HG02588 (cell line): ENCODE data around the gene FAM210B.
A peak's percentile ranks its signal among the peaks of the same experiment; 100 is the strongest.
"Not testable (repeated sequence)": the region's sequence is repeated elsewhere in the genome, so short reads cannot be mapped to it uniquely, and the experiment has no call there.

Experiments used
- ATAC-seq: cut with Tn5 transposase; IDR thresholded peaks from one replicate; pipeline ENCODE4 v1.9.1; 2021; ENCODE audit warnings: mild to moderate bottlenecking, moderate library complexity; ENCODE audit not compliant: unreplicated experiment

Gene FAM210B

GRCh38 chr20:56358600-56359211 is at the start of gene FAM210B:
TSS of gene FAM210B (plus strand) at chr20:56358974. CDS start at chr20:56359006, 32 bp downstream.
- peak; percentile 99 for ATAC-seq

GRCh38 chr20:56316051-56316450 is 42.7 kb upstream of the FAM210B start:
- no peak for ATAC-seq

GRCh38 chr20:56316483-56316882 is 42.3 kb upstream of the FAM210B start:
- ATAC-seq, result no peak

GRCh38 chr20:56322681-56323080 is 36.1 kb upstream of the FAM210B start:
- no peak for ATAC-seq

- no peak for ATAC-seq
These were observed 35.6 kb upstream of the FAM210B start for GRCh38 chr20:56323206-56323605.

- no peak for ATAC-seq
These were observed 35.1 kb upstream of the FAM210B start for GRCh38 chr20:56323656-56324055.

GRCh38 chr20:56324806-56325205 is 34.0 kb upstream of the FAM210B start:
- no peak for ATAC-seq

- ATAC-seq, result no peak
These were observed 29.9 kb upstream of the FAM210B start for GRCh38 chr20:56328861-56329260.

GRCh38 chr20:56336709-56337108 is 22.1 kb upstream of the FAM210B start:
- not testable (repeated sequence) for ATAC-seq

- ATAC-seq, result no peak
These were observed 16.0 kb upstream of the FAM210B start for GRCh38 chr20:56342783-56343182.

- ATAC-seq, result no peak
These were observed 14.9 kb upstream of the FAM210B start for GRCh38 chr20:56343861-56344381.

- no peak for ATAC-seq
These were observed 12.9 kb upstream of the FAM210B start for GRCh38 chr20:56345911-56346310.

- no peak for ATAC-seq
These were observed 11.0 kb upstream of the FAM210B start for GRCh38 chr20:56347628-56348304.

GRCh38 chr20:56348305-56348693 is 10.5 kb upstream of the FAM210B start:
- no peak for ATAC-seq

GRCh38 chr20:56348746-56349145 is 10.0 kb upstream of the FAM210B start:
- no peak for ATAC-seq

- ATAC-seq, result no peak
These were observed 7.9 kb upstream of the FAM210B start for GRCh38 chr20:56350842-56351241.

- ATAC-seq, result no peak
These were observed 6.3 kb upstream of the FAM210B start for GRCh38 chr20:56352345-56353055.

- ATAC-seq, result no peak
These were observed 5.4 kb upstream of the FAM210B start for GRCh38 chr20:56353356-56353755.

GRCh38 chr20:56358070-56358469 is 704 bp upstream of the FAM210B start:
- ATAC-seq, result no peak

GRCh38 chr20:56359212-56360132 is 698 bp downstream of the FAM210B start:
- ATAC-seq, result peak; percentile 11
